ENCODE measurements around the gene NET1. TPM values are rescaled to one million over a fixed set of nuclear protein-coding genes. Genes with fewer than 3 reads are reported as not detected.

The NET1 gene
- polyA plus RNA-seq, 3 donors: 1.2 to 1.7 (median 1.4) TPM

DNA sequence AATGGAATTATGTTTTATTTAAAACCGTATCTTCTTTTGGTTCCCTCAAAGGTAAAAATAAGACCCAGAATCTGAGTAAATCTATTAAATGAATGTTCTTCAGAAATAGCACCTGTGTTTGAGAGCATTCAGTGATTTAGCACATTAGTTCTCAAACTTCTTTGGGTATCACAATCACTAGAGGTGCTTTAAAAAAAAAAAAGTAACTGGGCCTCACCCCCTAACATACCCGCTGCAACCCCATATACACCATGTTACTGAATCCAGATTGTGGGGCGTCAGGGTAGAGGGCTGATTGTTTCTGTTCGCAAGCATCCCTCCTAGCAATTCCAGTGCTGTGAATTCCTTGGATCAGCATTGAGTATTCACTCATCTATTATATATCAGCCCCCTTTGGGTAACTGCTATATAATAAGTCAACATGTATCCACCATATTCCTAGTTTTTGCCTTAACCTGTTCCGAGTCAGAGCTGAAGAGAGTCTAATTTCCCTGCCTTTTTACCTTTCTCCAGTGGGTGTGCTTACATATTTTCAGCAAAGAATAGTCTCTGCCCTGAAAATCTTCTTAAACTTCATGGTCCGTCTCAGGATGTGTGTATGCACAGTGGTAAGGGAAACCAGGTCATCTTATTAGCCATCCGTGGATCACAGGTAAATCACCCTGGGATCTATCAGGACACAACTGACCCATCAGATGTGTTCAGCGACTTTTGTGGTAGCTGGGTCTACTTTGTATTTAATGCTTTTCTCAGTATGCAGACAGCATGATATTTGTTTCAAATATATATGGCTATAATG is 46.8 kb downstream of the NET1 start:
- intact Hi-C loops (cut with micrococcal nuclease): no loop called here
- H3K4me3 ChIP-seq (replicated peaks in 1 of 3; ENCODE audit: low read depth in 2 of 3, low read length in 3 of 3): no peak overlapping the region
- peaks cover 48 to 51% of the 10 kb centered on the region in 2 donors for H3K36me3 Mint-ChIP-seq
- H3K4me2 ChIP-seq (replicated peaks; ENCODE audit: extremely low read depth, low read length, poor library complexity, severe bottlenecking): no peak overlapping the region
- H3K27ac Mint-ChIP-seq: no peak overlapping the region
- H3K27me3 Mint-ChIP-seq (ENCODE audit: low read depth in 3 of 3): peaks cover 0 to 2% (median 0%) of the 10 kb centered on the region in 3 donors
- H3K4me3 Mint-ChIP-seq: no peak overlapping the region
- no peaks in the 10 kb centered on the region for H3K9me3 ChIP-seq (replicated peaks in 1 of 2; ENCODE audit: control insufficient read depth in 1 of 2, insufficient read depth in 1 of 2, low read length in 2 of 2)
- H2AFZ ChIP-seq (ENCODE audit: insufficient read depth, low read depth, low read length, poor library complexity, severe bottlenecking): no peak overlapping the region
- H3K27me3 ChIP-seq (ENCODE audit: control insufficient read depth in 2 of 2, insufficient read depth in 2 of 2, low read length in 2 of 2): no peaks in the 10 kb centered on the region
- no peaks in the 10 kb centered on the region for H3K4me1 ChIP-seq (ENCODE audit: control insufficient read depth in 1 of 2, insufficient read depth in 2 of 2, low read length in 2 of 2)
- no peak overlapping the region for H3K9ac ChIP-seq (ENCODE audit: insufficient read depth, low read length, poor library complexity, severe bottlenecking)
- 83% methylated on average over 1 of the region's 8 CpGs for WGBS (ENCODE audit: insufficient coverage)
- no peak overlapping the region for H3K27ac ChIP-seq (ENCODE audit: low read depth in 1 of 2, low read length in 2 of 2)
- H4K20me1 ChIP-seq (ENCODE audit: insufficient read depth, low read length): no peaks in the 10 kb centered on the region
- H3K4me1 Mint-ChIP-seq: peaks cover 8% of the 10 kb centered on the region
- peaks cover 21 to 57% of the 10 kb centered on the region in 2 donors for H3K36me3 ChIP-seq (replicated peaks in 1 of 2; ENCODE audit: control insufficient read depth in 1 of 2, insufficient read depth in 2 of 2, low read length in 2 of 2)
- DNase-seq: no peak
- H3K9me3 Mint-ChIP-seq: peaks cover 0 to 3% (median 0%) of the 10 kb centered on the region in 7 donors
- no peaks in the 10 kb centered on the region for H3K79me2 ChIP-seq (ENCODE audit: insufficient read depth, low read length)
- no peak for TF ChIP-seq CTCF (IDR thresholded peaks at IDR 0.05)

GRCh38 chr10:5460468-5461202 is 48.3 kb downstream of the NET1 start:
- H4K20me1 ChIP-seq (ENCODE audit: insufficient read depth, low read length): no peaks in the 10 kb centered on the region
- no peak for DNase-seq
- peaks cover 8% of the 10 kb centered on the region for H3K4me1 Mint-ChIP-seq
- no peak overlapping the region for H3K4me3 ChIP-seq (replicated peaks in 1 of 3; ENCODE audit: low read depth in 2 of 3, low read length in 3 of 3)
- TF ChIP-seq CTCF (IDR thresholded peaks at IDR 0.05): no peak
- 100% methylated on average over 3 of the region's 14 CpGs for WGBS (ENCODE audit: insufficient coverage)
- no peaks in the 10 kb centered on the region for H3K27me3 ChIP-seq (ENCODE audit: control insufficient read depth in 2 of 2, insufficient read depth in 2 of 2, low read length in 2 of 2)
- no peaks in the 10 kb centered on the region for H3K4me1 ChIP-seq (ENCODE audit: control insufficient read depth in 1 of 2, insufficient read depth in 2 of 2, low read length in 2 of 2)
- no peak overlapping the region for H3K27ac ChIP-seq (ENCODE audit: low read depth in 1 of 2, low read length in 2 of 2)
- no peak overlapping the region for H3K4me3 Mint-ChIP-seq
- peaks cover 0 to 2% (median 0%) of the 10 kb centered on the region in 3 donors for H3K27me3 Mint-ChIP-seq (ENCODE audit: low read depth in 3 of 3)
- H3K9me3 ChIP-seq (replicated peaks in 1 of 2; ENCODE audit: control insufficient read depth in 1 of 2, insufficient read depth in 1 of 2, low read length in 2 of 2): no peaks in the 10 kb centered on the region
- no peaks in the 10 kb centered on the region for H3K79me2 ChIP-seq (ENCODE audit: insufficient read depth, low read length)
- H3K36me3 Mint-ChIP-seq: peaks cover 36 to 38% of the 10 kb centered on the region in 2 donors
- no peak overlapping the region for H3K4me2 ChIP-seq (replicated peaks; ENCODE audit: extremely low read depth, low read length, poor library complexity, severe bottlenecking)
- H3K27ac Mint-ChIP-seq: no peak overlapping the region
- peaks cover 0 to 3% (median 0%) of the 10 kb centered on the region in 7 donors for H3K9me3 Mint-ChIP-seq
- intact Hi-C loops (cut with micrococcal nuclease): no loop called here
- H3K9ac ChIP-seq (ENCODE audit: insufficient read depth, low read length, poor library complexity, severe bottlenecking): no peak overlapping the region
- no peak overlapping the region for H2AFZ ChIP-seq (ENCODE audit: insufficient read depth, low read depth, low read length, poor library complexity, severe bottlenecking)
- H3K36me3 ChIP-seq (replicated peaks in 1 of 2; ENCODE audit: control insufficient read depth in 1 of 2, insufficient read depth in 2 of 2, low read length in 2 of 2): peaks cover 11 to 42% of the 10 kb centered on the region in 2 donors

Measured in CD14-positive monocyte (primary cell).